ENCODE results near the gene HS6ST3. TPM values are rescaled to one million over a fixed set of nuclear protein-coding genes. Genes with fewer than 3 reads are reported as not detected.

The HS6ST3 gene
- total RNA-seq, 1 experiment from 2014 or later = 0.11 TPM

GRCh38 chr13:96851856-96852445 lies 762.0 kb downstream of the HS6ST3 start:
- Histone ChIP-seq H3K36me3 (ENCODE audit: low read depth, low read length) (no peaks in the 10 kb centered on the region), H2AFZ (ENCODE audit: low read length) (no peak overlapping the region), H3K4me1 (ENCODE audit: insufficient read depth, low read length) (no peaks in the 10 kb centered on the region), H3K27ac (ENCODE audit: low read length) (no peak overlapping the region), H3K9ac (ENCODE audit: low read length) (no peak overlapping the region), H3K9me2 (replicated peaks; ENCODE audit: low read length) (no peaks in the 10 kb centered on the region), H3K9me3 (ENCODE audit: low read length) (no peaks in the 10 kb centered on the region), H4K20me1 (ENCODE audit: low read length) (no peaks in the 10 kb centered on the region), H3F3A (ENCODE audit: low read length, unreplicated experiment) (no peaks in the 10 kb centered on the region), H3K79me2 (ENCODE audit: low read length) (no peaks in the 10 kb centered on the region), H3K4me2 (ENCODE audit: low read length) (no peak overlapping the region), H3K27me3 (ENCODE audit: low read length) (peaks cover 20% of the 10 kb centered on the region; the same call in 1 of the 2 replicates), H3K4me3 (ENCODE audit: low read length) (no peak overlapping the region)
- ATAC-seq (no peak), DNase-seq (no peak)
- POLR2A ChIA-PET (ENCODE audit: unreplicated experiment) = no interaction called here
- TF ChIP-seq CTCF (conservative IDR thresholded peaks at IDR 0.05; ENCODE audit: low read depth, low read length) = no peak
- TF ChIP-seq EZH2phosphoT487 (IDR thresholded peaks at IDR 0.05; ENCODE audit: borderline replicate concordance, low read length) = no peak
- TF ChIP-seq EZH2 (IDR thresholded peaks at IDR 0.05; ENCODE audit: low read length, unreplicated experiment) = no peak
- BruUV-seq (replicated peaks) = no TSS peak
- intact Hi-C loops (cut with micrococcal nuclease) = no loop called here
- CTCF ChIA-PET = no interaction called here

GRCh38 chr13:96858133-96858826 lies 768.4 kb downstream of the HS6ST3 start:
- no peaks in the 10 kb centered on the region for H3K4me1 ChIP-seq (ENCODE audit: insufficient read depth, low read length)
- intact Hi-C loops (cut with micrococcal nuclease) = no loop called here
- H3K27ac ChIP-seq (ENCODE audit: low read length) = no peak overlapping the region
- ChIA-PET POLR2A (ENCODE audit: unreplicated experiment) (no interaction called here), CTCF (no interaction called here)
- no peak overlapping the region for H3K4me2 ChIP-seq (ENCODE audit: low read length)
- H3K9me2 ChIP-seq (replicated peaks; ENCODE audit: low read length) = no peaks in the 10 kb centered on the region
- H3K4me3 ChIP-seq (ENCODE audit: low read length) = no peak overlapping the region
- no peaks in the 10 kb centered on the region for H4K20me1 ChIP-seq (ENCODE audit: low read length)
- no peaks in the 10 kb centered on the region for H3K9me3 ChIP-seq (ENCODE audit: low read length)
- TF ChIP-seq CTCF (conservative IDR thresholded peaks at IDR 0.05; ENCODE audit: low read depth, low read length) (no peak), EZH2 (IDR thresholded peaks at IDR 0.05; ENCODE audit: low read length, unreplicated experiment) (no peak), EZH2phosphoT487 (IDR thresholded peaks at IDR 0.05; ENCODE audit: borderline replicate concordance, low read length) (no peak)
- no peaks in the 10 kb centered on the region for H3K79me2 ChIP-seq (ENCODE audit: low read length)
- H3K27me3 ChIP-seq (ENCODE audit: low read length) = peaks cover 19% of the 10 kb centered on the region
- H3F3A ChIP-seq (ENCODE audit: low read length, unreplicated experiment) = no peaks in the 10 kb centered on the region
- H3K9ac ChIP-seq (ENCODE audit: low read length) = no peak overlapping the region
- no peaks in the 10 kb centered on the region for H3K36me3 ChIP-seq (ENCODE audit: low read depth, low read length)
- DNase-seq (no peak), ATAC-seq (no peak)
- BruUV-seq (replicated peaks) = no TSS peak
- H2AFZ ChIP-seq (ENCODE audit: low read length) = no peak overlapping the region

- Histone ChIP-seq H3K9ac (ENCODE audit: low read length) (no peak overlapping the region), H3K9me3 (ENCODE audit: low read length) (no peaks in the 10 kb centered on the region), H3F3A (ENCODE audit: low read length, unreplicated experiment) (no peaks in the 10 kb centered on the region), H4K20me1 (ENCODE audit: low read length) (no peaks in the 10 kb centered on the region), H3K27me3 (ENCODE audit: low read length) (peaks cover 19% of the 10 kb centered on the region), H3K4me2 (ENCODE audit: low read length) (no peak overlapping the region), H3K9me2 (replicated peaks; ENCODE audit: low read length) (no peaks in the 10 kb centered on the region), H3K36me3 (ENCODE audit: low read depth, low read length) (no peaks in the 10 kb centered on the region), H2AFZ (ENCODE audit: low read length) (no peak overlapping the region), H3K79me2 (ENCODE audit: low read length) (no peaks in the 10 kb centered on the region), H3K4me3 (ENCODE audit: low read length) (no peak overlapping the region), H3K4me1 (ENCODE audit: insufficient read depth, low read length) (no peaks in the 10 kb centered on the region), H3K27ac (ENCODE audit: low read length) (no peak overlapping the region)
- TF ChIP-seq EZH2phosphoT487 (IDR thresholded peaks at IDR 0.05; ENCODE audit: borderline replicate concordance, low read length) = no peak
- CTCF ChIA-PET = no interaction called here
- POLR2A ChIA-PET (ENCODE audit: unreplicated experiment) = no interaction called here
- DNase-seq (no peak), ATAC-seq (no peak)
- no TSS peak for BruUV-seq (replicated peaks)
- intact Hi-C loops (cut with micrococcal nuclease) = no loop called here
Measured at GRCh38 chr13:96860882-96861281, 771.0 kb downstream of the HS6ST3 start.

All from PC-3 (cell line).